ENCODE results near the gene CA11. TPM values are rescaled to one million over a fixed set of nuclear protein-coding genes. Genes with fewer than 3 reads are reported as not detected.

Gene CA11
- total and polyA plus RNA-seq, 4 donors, result 0.88 to 13.0 (median 5.1) TPM

DNA sequence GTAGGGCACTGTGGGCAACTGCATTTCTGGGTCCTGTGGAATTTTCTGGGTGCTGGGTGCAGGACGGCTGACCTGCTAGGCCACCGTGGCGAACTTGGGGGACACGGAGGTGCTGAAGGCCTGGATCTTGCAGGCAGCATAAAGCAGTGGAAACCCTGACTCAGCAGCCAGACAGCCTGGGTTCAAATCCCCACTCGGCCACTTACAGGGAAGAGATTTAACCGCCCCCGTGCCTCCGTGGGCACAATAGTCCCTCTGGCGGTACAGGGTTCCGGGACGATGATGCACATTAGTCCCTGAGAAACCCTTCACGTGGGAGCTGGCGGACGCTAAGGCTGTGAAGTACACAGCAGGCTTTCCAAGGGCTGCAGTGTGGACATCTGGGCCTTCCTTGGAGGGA is 34.1 kb downstream of the CA11 start:
- Histone ChIP-seq H3K4me3 (no peak overlapping the region), H3K9ac (ENCODE audit: insufficient read depth in 1 of 2, low read length in 2 of 2) (no peak overlapping the region), H3K27ac (ENCODE audit: low read depth in 1 of 2, low read length in 1 of 2) (no peak overlapping the region), H3K9me3 (ENCODE audit: control insufficient read depth in 4 of 4, insufficient read depth in 3 of 4, low read length in 3 of 4) (no peaks in the 10 kb centered on the region), H3K4me1 (ENCODE audit: control insufficient read depth in 5 of 5, insufficient read depth in 5 of 5, low read length in 5 of 5) (peaks cover 0 to 20% (median 11%) of the 10 kb centered on the region in 5 donors), H3K36me3 (ENCODE audit: control insufficient read depth in 4 of 4, insufficient read depth in 4 of 4, low read length in 4 of 4) (peaks cover 10 to 21% (median 17%) of the 10 kb centered on the region in 4 donors), H3K27me3 (ENCODE audit: control insufficient read depth in 3 of 3, insufficient read depth in 3 of 3, low read length in 2 of 3) (no peaks in the 10 kb centered on the region)
- TF ChIP-seq CTCF (IDR thresholded peaks at IDR 0.05; ENCODE audit: control extremely low read depth, extremely low read depth), result no peak
- ATAC-seq (ENCODE audit: insufficient read depth, low FRiP score) (no peak), DNase-seq (no peak)
- WGBS, 2 donors, result 92 to 93% methylated on average over 14 of the region's 14 CpGs

DNA sequence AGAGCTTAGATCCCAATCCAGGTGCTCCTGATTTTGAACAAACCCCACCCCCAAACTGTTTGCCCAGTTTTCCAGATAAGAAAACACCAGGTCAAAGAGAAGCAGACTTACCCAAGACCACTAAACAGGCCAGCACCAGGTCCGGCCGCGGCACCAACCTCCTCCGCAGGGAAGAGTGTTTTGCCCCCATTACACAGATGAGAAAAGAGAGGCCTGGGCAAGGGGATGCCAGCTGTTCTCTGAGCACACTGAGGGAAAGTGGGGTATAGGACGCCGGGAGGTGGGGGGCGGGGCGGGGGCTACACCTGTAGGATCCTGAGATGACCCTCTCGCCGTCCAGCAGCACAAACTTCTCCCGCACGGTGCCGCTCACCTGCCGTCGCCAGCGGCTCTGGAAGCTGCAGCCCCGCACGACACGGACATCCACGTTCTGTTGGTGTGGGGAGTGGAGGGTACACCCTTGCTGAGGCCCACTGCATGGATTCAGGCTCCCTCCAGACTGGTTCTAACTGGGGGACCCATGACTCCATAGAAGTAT is 36.3 kb downstream of the CA11 start:
- H3K4me1 ChIP-seq (ENCODE audit: control insufficient read depth in 5 of 5, insufficient read depth in 5 of 5, low read length in 5 of 5), result peaks cover 0 to 4% (median 0%) of the 10 kb centered on the region in 5 donors
- H3K4me3 ChIP-seq, result no peak overlapping the region
- 92 to 94% methylated on average over 20 of the region's 20 CpGs for WGBS, 2 donors

DNA sequence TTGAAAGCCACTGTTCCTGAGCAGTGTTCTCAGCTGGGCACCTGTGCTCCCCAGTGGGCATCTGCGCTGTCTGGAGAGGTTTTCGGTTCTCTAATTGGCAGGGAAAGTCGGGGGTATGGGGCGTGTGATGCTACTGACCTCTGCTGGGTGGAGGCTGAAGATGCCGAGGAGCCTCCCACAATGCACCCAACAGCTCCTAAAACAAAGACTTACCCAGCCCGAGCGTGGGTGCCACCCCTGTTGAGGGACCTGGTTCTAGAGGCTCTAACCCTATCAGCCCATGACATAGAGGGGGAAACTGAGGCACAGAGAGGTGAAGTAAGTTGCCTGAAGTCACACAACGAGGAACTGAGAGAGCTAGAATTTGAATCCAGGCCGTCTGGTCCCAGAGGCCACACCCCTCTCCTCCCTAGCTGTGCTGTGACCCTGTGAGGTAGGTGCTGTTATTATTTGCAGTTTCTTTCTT is 37.2 kb downstream of the CA11 start:
- no peaks in the 10 kb centered on the region for H3K9me3 ChIP-seq (ENCODE audit: control insufficient read depth in 4 of 4, insufficient read depth in 3 of 4, low read length in 3 of 4)
- 19 to 33% methylated on average over 9 of the region's 9 CpGs for WGBS, 2 donors
- no peak overlapping the region for H3K4me3 ChIP-seq
- no peak overlapping the region for H3K27ac ChIP-seq (ENCODE audit: low read depth in 1 of 2, low read length in 1 of 2)
- no peak overlapping the region for H3K9ac ChIP-seq (ENCODE audit: insufficient read depth in 1 of 2, low read length in 2 of 2)
- H3K27me3 ChIP-seq (ENCODE audit: control insufficient read depth in 3 of 3, insufficient read depth in 3 of 3, low read length in 2 of 3), result no peaks in the 10 kb centered on the region
- peak in 2 of 3 donors; percentile 43 to 51 for DNase-seq
- TF ChIP-seq CTCF (IDR thresholded peaks at IDR 0.05; ENCODE audit: control extremely low read depth, extremely low read depth), result peak; percentile 4
- no peaks in the 10 kb centered on the region for H3K36me3 ChIP-seq (ENCODE audit: control insufficient read depth in 4 of 4, insufficient read depth in 4 of 4, low read length in 4 of 4)
- peaks cover 0 to 2% (median 0%) of the 10 kb centered on the region in 5 donors for H3K4me1 ChIP-seq (ENCODE audit: control insufficient read depth in 5 of 5, insufficient read depth in 5 of 5, low read length in 5 of 5)
- no peak for ATAC-seq (ENCODE audit: insufficient read depth, low FRiP score)

More for the DNA sequence above, 36.3 kb downstream of the CA11 start:
- Histone ChIP-seq H3K27ac (ENCODE audit: low read depth in 1 of 2, low read length in 1 of 2) (no peak overlapping the region), H3K9me3 (ENCODE audit: control insufficient read depth in 4 of 4, insufficient read depth in 3 of 4, low read length in 3 of 4) (no peaks in the 10 kb centered on the region), H3K36me3 (ENCODE audit: control insufficient read depth in 4 of 4, insufficient read depth in 4 of 4, low read length in 4 of 4) (no peaks in the 10 kb centered on the region), H3K27me3 (ENCODE audit: control insufficient read depth in 3 of 3, insufficient read depth in 3 of 3, low read length in 2 of 3) (no peaks in the 10 kb centered on the region), H3K9ac (ENCODE audit: insufficient read depth in 1 of 2, low read length in 2 of 2) (no peak overlapping the region)
- no peak for DNase-seq
- no peak for ATAC-seq (ENCODE audit: insufficient read depth, low FRiP score)
- no peak for TF ChIP-seq CTCF (IDR thresholded peaks at IDR 0.05; ENCODE audit: control extremely low read depth, extremely low read depth)

DNA sequence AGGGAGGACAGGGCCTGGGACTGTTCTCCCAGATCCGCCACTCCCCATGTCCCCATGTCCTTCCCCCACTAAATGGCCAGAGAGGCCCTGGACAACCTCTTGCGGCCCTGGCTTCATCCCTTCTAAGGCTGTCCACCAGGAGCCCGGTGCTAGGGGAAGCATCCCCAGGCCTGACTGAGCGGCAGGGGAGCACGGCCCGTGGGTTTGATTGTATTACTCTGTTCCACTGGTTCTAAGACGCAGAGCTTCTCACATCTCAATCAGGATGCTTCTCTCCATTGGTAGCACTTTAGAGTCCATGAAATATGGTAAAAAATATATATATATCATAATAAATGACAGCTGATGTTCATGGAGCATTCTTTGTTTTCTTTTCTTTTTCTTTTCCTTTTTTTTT is 38.6 kb downstream of the CA11 start:
- no peak for TF ChIP-seq CTCF (IDR thresholded peaks at IDR 0.05; ENCODE audit: control extremely low read depth, extremely low read depth)
- 88 to 90% methylated on average over 7 of the region's 7 CpGs for WGBS, 2 donors
- Histone ChIP-seq H3K27me3 (ENCODE audit: control insufficient read depth in 3 of 3, insufficient read depth in 3 of 3, low read length in 2 of 3) (no peaks in the 10 kb centered on the region), H3K4me1 (ENCODE audit: control insufficient read depth in 5 of 5, insufficient read depth in 5 of 5, low read length in 5 of 5) (no peaks in the 10 kb centered on the region), H3K9me3 (ENCODE audit: control insufficient read depth in 4 of 4, insufficient read depth in 3 of 4, low read length in 3 of 4) (no peaks in the 10 kb centered on the region), H3K27ac (ENCODE audit: low read depth in 1 of 2, low read length in 1 of 2) (no peak overlapping the region), H3K36me3 (ENCODE audit: control insufficient read depth in 4 of 4, insufficient read depth in 4 of 4, low read length in 4 of 4) (no peaks in the 10 kb centered on the region), H3K4me3 (no peak overlapping the region), H3K9ac (ENCODE audit: insufficient read depth in 1 of 2, low read length in 2 of 2) (no peak overlapping the region)
- DNase-seq, result no peak
- ATAC-seq (ENCODE audit: insufficient read depth, low FRiP score), result no peak
